Measurements from ENCODE around the gene PBX3. TPM values are rescaled to one million over a fixed set of nuclear protein-coding genes. Genes with fewer than 3 reads are reported as not detected.

Gene PBX3
- total RNA-seq, 5 donors from 2014 or later (not counting 1 experiment from before 2014, with no cell fraction given) = 12.3 to 30.6 (median 19.0) TPM

DNA sequence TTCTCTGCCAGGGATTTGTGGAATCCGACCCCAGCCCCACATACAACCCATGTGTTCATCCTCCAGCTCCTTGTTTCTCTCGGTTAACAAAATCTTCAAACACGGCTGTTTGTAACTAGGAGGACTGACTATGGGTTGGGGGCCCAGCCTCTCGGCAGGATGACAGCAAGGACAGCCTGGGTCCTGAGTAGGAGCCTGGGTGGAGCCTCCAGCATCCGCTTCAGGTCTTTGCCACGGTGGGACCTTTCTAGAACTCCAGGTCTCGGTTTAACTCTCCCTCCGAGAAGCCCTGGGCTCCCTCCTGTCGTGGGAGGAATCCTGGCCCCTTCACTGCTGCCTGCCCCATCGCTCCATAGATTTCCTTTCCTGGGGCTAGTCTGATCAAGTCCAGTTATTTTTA is 248.5 kb downstream of the PBX3 start:
- CTCF ChIA-PET = no interaction called here
- no peaks in the 10 kb centered on the region for H3K36me3 ChIP-seq (ENCODE audit: control insufficient read depth in 2 of 2, extremely low read depth in 1 of 2, insufficient read depth in 1 of 2, low read length in 1 of 2)
- ATAC-seq (replicated peaks in 1 of 4) = no peak
- Mint-ChIP-seq H3K27me3 (peaks cover 0 to 7% of the 10 kb centered on the region in 2 donors), H3K27ac (no peak overlapping the region), H3K36me3 (no peaks in the 10 kb centered on the region), H3K4me1 (no peaks in the 10 kb centered on the region), H3K4me3 (no peak overlapping the region), H3K9me3 (no peaks in the 10 kb centered on the region)
- H3K27ac ChIP-seq (ENCODE audit: low read length) = no peak overlapping the region
- H3K27me3 ChIP-seq (replicated peaks in 1 of 2; ENCODE audit: control insufficient read depth in 2 of 2, extremely low read depth in 1 of 2, insufficient read depth in 2 of 2, low read length in 1 of 2) = peaks cover 0 to 29% of the 10 kb centered on the region in 2 experiments
- no peaks in the 10 kb centered on the region for H3K9me3 ChIP-seq
- H3K4me3 ChIP-seq (ENCODE audit: control insufficient read depth in 1 of 2, extremely low read depth in 1 of 2, low read length in 1 of 2) = no peak overlapping the region
- H3K4me1 ChIP-seq (ENCODE audit: control insufficient read depth in 1 of 2, extremely low read depth in 1 of 2, insufficient read depth in 2 of 2, low read length in 2 of 2) = no peaks in the 10 kb centered on the region
- POLR2A ChIA-PET = interaction anchor here in 1 of 2 donors (0.6 kb wide), 1 partner anchor 724 kb away, joined by 8 read pairs; no protein-coding TSS in a partner anchor
- WGBS (ENCODE audit: insufficient coverage) = 82% methylated on average over 7 of the region's 10 CpGs
- DNase-seq = no peak

GRCh38 chr9:125996791-125997190 is 249.6 kb downstream of the PBX3 start:
- Histone ChIP-seq H3K9me3 (no peaks in the 10 kb centered on the region), H3K36me3 (ENCODE audit: control insufficient read depth in 2 of 2, extremely low read depth in 1 of 2, insufficient read depth in 1 of 2, low read length in 1 of 2) (no peaks in the 10 kb centered on the region), H3K4me3 (ENCODE audit: control insufficient read depth in 1 of 2, extremely low read depth in 1 of 2, low read length in 1 of 2) (no peak overlapping the region), H3K27ac (ENCODE audit: low read length) (no peak overlapping the region), H3K4me1 (ENCODE audit: control insufficient read depth in 1 of 2, extremely low read depth in 1 of 2, insufficient read depth in 2 of 2, low read length in 2 of 2) (no peaks in the 10 kb centered on the region), H3K27me3 (replicated peaks in 1 of 2; ENCODE audit: control insufficient read depth in 2 of 2, extremely low read depth in 1 of 2, insufficient read depth in 2 of 2, low read length in 1 of 2) (peaks cover 0 to 33% of the 10 kb centered on the region in 2 experiments)
- CTCF ChIA-PET = no interaction called here
- Mint-ChIP-seq H3K27ac (no peak overlapping the region), H3K27me3 (peaks cover 0 to 7% of the 10 kb centered on the region in 2 donors), H3K36me3 (no peaks in the 10 kb centered on the region), H3K4me3 (no peak overlapping the region), H3K4me1 (no peaks in the 10 kb centered on the region), H3K9me3 (no peaks in the 10 kb centered on the region)
- no peak for DNase-seq
- POLR2A ChIA-PET = no interaction called here
- WGBS (ENCODE audit: insufficient coverage) = 91% methylated on average over 8 of the region's 10 CpGs
- ATAC-seq (replicated peaks in 1 of 4) = no peak

DNA sequence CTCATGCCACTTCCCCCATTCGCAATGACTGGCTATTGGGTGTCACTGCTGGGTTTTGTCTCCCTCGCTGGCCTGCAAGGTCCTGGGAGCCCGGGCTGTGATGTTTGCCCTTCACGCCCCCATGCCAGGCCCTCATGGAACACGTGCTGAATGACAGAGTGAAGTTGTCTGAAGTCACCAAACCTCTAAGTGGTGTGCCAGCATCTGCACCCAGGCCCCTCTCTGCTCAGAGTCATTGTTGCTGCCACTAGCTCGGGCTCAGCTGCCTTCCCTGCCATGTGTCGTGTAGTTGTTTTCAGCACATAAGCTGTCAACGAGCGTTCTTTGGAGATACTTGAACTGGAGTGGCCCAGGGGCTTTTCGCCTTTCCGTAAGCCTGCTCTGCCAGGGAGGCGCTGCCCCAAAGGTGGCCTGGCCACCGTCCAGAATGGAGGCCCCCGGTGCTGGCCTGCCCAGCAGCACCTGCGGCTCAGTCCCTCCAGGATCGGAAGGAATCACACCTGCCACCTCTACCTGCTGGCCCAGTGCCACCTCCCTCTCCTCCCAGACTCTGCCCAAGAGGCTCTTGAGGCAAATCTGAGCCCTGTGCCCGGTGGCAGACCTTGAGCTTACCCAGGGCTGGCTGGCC is 250.1 kb downstream of the PBX3 start:
- ChIA-PET POLR2A (no interaction called here), CTCF (no interaction called here)
- Histone ChIP-seq H3K27ac (ENCODE audit: low read length) (no peak overlapping the region), H3K36me3 (ENCODE audit: control insufficient read depth in 2 of 2, extremely low read depth in 1 of 2, insufficient read depth in 1 of 2, low read length in 1 of 2) (no peaks in the 10 kb centered on the region), H3K27me3 (replicated peaks in 1 of 2; ENCODE audit: control insufficient read depth in 2 of 2, extremely low read depth in 1 of 2, insufficient read depth in 2 of 2, low read length in 1 of 2) (peaks cover 0 to 33% of the 10 kb centered on the region in 2 experiments), H3K4me1 (ENCODE audit: control insufficient read depth in 1 of 2, extremely low read depth in 1 of 2, insufficient read depth in 2 of 2, low read length in 2 of 2) (no peaks in the 10 kb centered on the region), H3K9me3 (no peaks in the 10 kb centered on the region), H3K4me3 (ENCODE audit: control insufficient read depth in 1 of 2, extremely low read depth in 1 of 2, low read length in 1 of 2) (no peak overlapping the region)
- DNase-seq (no peak), ATAC-seq (replicated peaks in 1 of 4) (no peak)
- Mint-ChIP-seq H3K36me3 (no peaks in the 10 kb centered on the region), H3K27ac (no peak overlapping the region), H3K27me3 (peaks cover 0 to 7% of the 10 kb centered on the region in 2 donors), H3K4me1 (no peaks in the 10 kb centered on the region), H3K9me3 (no peaks in the 10 kb centered on the region), H3K4me3 (no peak overlapping the region)
- 81% methylated on average over 14 of the region's 17 CpGs for WGBS (ENCODE audit: insufficient coverage)

DNA sequence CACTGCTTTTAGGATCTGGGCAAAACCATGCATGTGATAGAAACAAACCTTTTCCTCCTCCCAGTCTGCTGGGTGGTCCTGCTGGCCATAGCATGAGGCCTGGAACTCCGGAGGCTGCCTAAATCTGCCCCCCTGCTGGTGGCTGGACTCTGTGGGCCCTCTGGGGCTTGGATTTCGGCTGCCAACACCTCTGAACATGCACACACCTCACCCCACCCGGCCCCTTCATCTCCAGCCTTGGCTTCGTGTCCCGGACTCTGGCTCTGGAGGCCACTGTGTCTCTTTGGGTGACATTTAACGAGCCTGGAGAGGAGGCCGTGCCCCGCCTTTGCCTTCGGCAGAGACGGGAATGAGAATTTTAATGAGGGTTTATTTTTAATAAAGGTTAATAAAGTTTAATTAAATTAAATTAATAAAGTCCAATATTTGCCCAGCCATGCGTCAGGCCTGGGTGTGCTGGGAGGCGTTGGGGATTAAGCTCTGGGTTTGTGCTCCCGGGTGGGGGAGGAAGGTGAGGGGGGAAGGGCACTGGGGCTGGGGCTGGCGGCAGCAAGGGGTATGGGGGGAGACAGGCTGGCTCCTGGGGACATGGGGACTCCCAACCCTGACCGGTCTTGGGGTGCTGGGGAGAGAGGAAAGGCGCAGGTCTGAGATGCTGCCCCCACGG is 251.8 kb downstream of the PBX3 start:
- no peaks in the 10 kb centered on the region for H3K4me1 Mint-ChIP-seq
- ATAC-seq (replicated peaks in 1 of 4) (no peak), DNase-seq (no peak)
- 78% methylated on average over 5 of the region's 17 CpGs for WGBS (ENCODE audit: insufficient coverage)
- no peaks in the 10 kb centered on the region for H3K36me3 ChIP-seq (ENCODE audit: control insufficient read depth in 2 of 2, extremely low read depth in 1 of 2, insufficient read depth in 1 of 2, low read length in 1 of 2)
- CTCF ChIA-PET = no interaction called here
- H3K4me3 Mint-ChIP-seq = no peak overlapping the region
- H3K27ac Mint-ChIP-seq = no peak overlapping the region
- H3K9me3 ChIP-seq = no peaks in the 10 kb centered on the region
- H3K27ac ChIP-seq (ENCODE audit: low read length) = no peak overlapping the region
- H3K4me1 ChIP-seq (ENCODE audit: control insufficient read depth in 1 of 2, extremely low read depth in 1 of 2, insufficient read depth in 2 of 2, low read length in 2 of 2) = no peaks in the 10 kb centered on the region
- POLR2A ChIA-PET = no interaction called here
- no peak overlapping the region for H3K4me3 ChIP-seq (ENCODE audit: control insufficient read depth in 1 of 2, extremely low read depth in 1 of 2, low read length in 1 of 2)
- no peaks in the 10 kb centered on the region for H3K9me3 Mint-ChIP-seq
- H3K27me3 Mint-ChIP-seq = peaks cover 0 to 7% of the 10 kb centered on the region in 2 donors
- H3K27me3 ChIP-seq (replicated peaks in 1 of 2; ENCODE audit: control insufficient read depth in 2 of 2, extremely low read depth in 1 of 2, insufficient read depth in 2 of 2, low read length in 1 of 2) = peaks cover 0 to 33% of the 10 kb centered on the region in 2 experiments
- no peaks in the 10 kb centered on the region for H3K36me3 Mint-ChIP-seq

- Mint-ChIP-seq H3K27me3 (peaks cover 0 to 7% of the 10 kb centered on the region in 2 donors), H3K9me3 (no peaks in the 10 kb centered on the region), H3K4me3 (no peak overlapping the region)
Observed at GRCh38 chr9:125999504-125999881, 252.3 kb downstream of the PBX3 start.

DNA sequence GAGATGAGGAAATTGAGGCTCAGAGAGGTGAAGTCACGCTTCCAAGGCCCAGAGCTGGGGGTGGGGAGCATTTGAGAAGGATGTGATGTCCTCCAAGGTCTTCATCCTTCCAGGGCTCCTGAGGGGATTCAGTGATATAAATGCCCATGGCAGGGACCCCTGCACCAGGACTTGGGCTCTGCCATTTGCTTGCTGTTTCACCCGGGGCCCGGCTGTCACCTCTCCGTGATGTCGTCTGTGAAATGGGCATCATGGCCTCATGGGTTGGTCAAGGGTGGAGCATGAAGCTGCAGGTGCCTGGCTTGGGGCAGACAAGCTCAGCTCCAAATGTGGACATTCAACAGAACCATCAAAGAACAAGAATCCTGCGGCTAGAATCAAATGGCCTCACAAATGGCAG is 253.1 kb downstream of the PBX3 start:
- CTCF ChIA-PET = no interaction called here
- WGBS (ENCODE audit: insufficient coverage) = 91% methylated on average over 5 of the region's 6 CpGs

More at GRCh38 chr9:125999504-125999881, 252.3 kb downstream of the PBX3 start:
- ChIA-PET CTCF (no interaction called here), POLR2A (no interaction called here)
- WGBS (ENCODE audit: insufficient coverage) = 100% methylated on average over 1 of the region's 2 CpGs
- Mint-ChIP-seq H3K36me3 (no peaks in the 10 kb centered on the region), H3K27ac (no peak overlapping the region), H3K4me1 (no peaks in the 10 kb centered on the region)
- Histone ChIP-seq H3K27ac (ENCODE audit: low read length) (no peak overlapping the region), H3K27me3 (replicated peaks in 1 of 2; ENCODE audit: control insufficient read depth in 2 of 2, extremely low read depth in 1 of 2, insufficient read depth in 2 of 2, low read length in 1 of 2) (peaks cover 0 to 33% of the 10 kb centered on the region in 2 experiments), H3K4me1 (ENCODE audit: control insufficient read depth in 1 of 2, extremely low read depth in 1 of 2, insufficient read depth in 2 of 2, low read length in 2 of 2) (no peaks in the 10 kb centered on the region), H3K9me3 (no peaks in the 10 kb centered on the region), H3K36me3 (ENCODE audit: control insufficient read depth in 2 of 2, extremely low read depth in 1 of 2, insufficient read depth in 1 of 2, low read length in 1 of 2) (no peaks in the 10 kb centered on the region), H3K4me3 (ENCODE audit: control insufficient read depth in 1 of 2, extremely low read depth in 1 of 2, low read length in 1 of 2) (no peak overlapping the region)
- no peak for DNase-seq
- no peak for ATAC-seq (replicated peaks in 1 of 4)

More for the DNA sequence above, 253.1 kb downstream of the PBX3 start:
- Histone ChIP-seq H3K27me3 (replicated peaks in 1 of 2; ENCODE audit: control insufficient read depth in 2 of 2, extremely low read depth in 1 of 2, insufficient read depth in 2 of 2, low read length in 1 of 2) (peaks cover 0 to 28% of the 10 kb centered on the region in 2 experiments), H3K36me3 (ENCODE audit: control insufficient read depth in 2 of 2, extremely low read depth in 1 of 2, insufficient read depth in 1 of 2, low read length in 1 of 2) (no peaks in the 10 kb centered on the region), H3K4me1 (ENCODE audit: control insufficient read depth in 1 of 2, extremely low read depth in 1 of 2, insufficient read depth in 2 of 2, low read length in 2 of 2) (no peaks in the 10 kb centered on the region), H3K4me3 (ENCODE audit: control insufficient read depth in 1 of 2, extremely low read depth in 1 of 2, low read length in 1 of 2) (no peak overlapping the region), H3K9me3 (no peaks in the 10 kb centered on the region), H3K27ac (ENCODE audit: low read length) (no peak overlapping the region)
- H3K27me3 Mint-ChIP-seq = peaks cover 0 to 7% of the 10 kb centered on the region in 2 donors
- POLR2A ChIA-PET = no interaction called here
- ATAC-seq (replicated peaks in 1 of 4) (no peak), DNase-seq (no peak)
- no peak overlapping the region for H3K4me3 Mint-ChIP-seq
- no peak overlapping the region for H3K27ac Mint-ChIP-seq
- no peaks in the 10 kb centered on the region for H3K36me3 Mint-ChIP-seq
- no peaks in the 10 kb centered on the region for H3K4me1 Mint-ChIP-seq
- H3K9me3 Mint-ChIP-seq = no peaks in the 10 kb centered on the region
